Measurements from ENCODE around the gene IGDCC3. TPM values are rescaled to one million over a fixed set of nuclear protein-coding genes. Genes with fewer than 3 reads are reported as not detected.

IGDCC3 gene
- total and polyA plus RNA-seq, 2 donors (not counting 3 experiments of a cell fraction or from before 2014, with no cell fraction given) = 0.03 TPM; not detected in 1

GRCh38 chr15:65303687-65304380 lies 74.0 kb downstream of the IGDCC3 start:
- Histone ChIP-seq H3K9ac (replicated peaks; ENCODE audit: extremely low read depth, insufficient read depth, low read length) (peak overlapping the region; percentile 98), H3K4me2 (ENCODE audit: insufficient read depth, low read length) (peak overlapping the region; percentile 99), H3K4me1 (ENCODE audit: control insufficient read depth, extremely low read depth, insufficient read depth, low read length) (peaks cover 9% of the 10 kb centered on the region), H3K79me2 (ENCODE audit: control insufficient read depth, insufficient read depth, low read length) (no peaks in the 10 kb centered on the region), H4K20me1 (replicated peaks; ENCODE audit: control insufficient read depth, extremely low read depth, insufficient read depth, low read length) (no peaks in the 10 kb centered on the region), H2AFZ (ENCODE audit: low read depth, low read length) (peak overlapping the region; percentile 99), H3K4me3 (replicated peaks in 1 of 3; ENCODE audit: insufficient read depth in 1 of 3, low read depth in 1 of 3, low read length in 3 of 3) (peak overlapping the region; percentile 49 to 82 (median 53)), H3K9me3 (replicated peaks; ENCODE audit: control insufficient read depth, insufficient read depth, low read length) (no peaks in the 10 kb centered on the region), H3K36me3 (ENCODE audit: control insufficient read depth in 2 of 2, extremely low read depth in 1 of 2, insufficient read depth in 2 of 2, low read length in 2 of 2) (no peaks in the 10 kb centered on the region), H3K27me3 (ENCODE audit: control insufficient read depth in 2 of 2, insufficient read depth in 2 of 2, low read length in 2 of 2) (peaks cover 0 to 2% of the 10 kb centered on the region in 2 experiments), H3K9me1 (replicated peaks; ENCODE audit: control insufficient read depth, extremely low read depth, insufficient read depth, low read length) (no peaks in the 10 kb centered on the region), H3K27ac (ENCODE audit: insufficient read depth, low read depth, low read length) (peak overlapping the region; percentile 100)
- POLR2A ChIA-PET = interaction anchor here (0.6 to 1.5 kb wide), 13 partner anchors 12 to 193 kb away, joined by 3 to 19 read pairs (median 6); partner anchors contain the start of genes CLPX and PARP16
- dilution Hi-C loops (cut with MboI; ENCODE audit: extremely low pct_ligation_motif_present, low sequenced_read_pairs) (no loop called here), intact Hi-C loops (cut with micrococcal nuclease) (loop anchor here (1.0 to 2.0 kb wide), 2 partner anchors 8 to 119 kb away; partner anchors contain the start of genes CLPX and RNU5A-1)
- no TSS peak for BruUV-seq (replicated peaks)
- peak; percentile 53 for DNase-seq (ENCODE audit: low read depth, low spot score)
- CTCF ChIA-PET = interaction anchor here (0.8 to 2.1 kb wide), 7 partner anchors 9 to 118 kb away, joined by 3 to 14 read pairs (median 4); partner anchors contain the start of genes CLPX and PARP16
- TF ChIP-seq FOS (IDR thresholded peaks at IDR 0.05; ENCODE audit: borderline replicate concordance, insufficient read depth, low read length) = no peak
- TF ChIP-seq GATA2 (IDR thresholded peaks at IDR 0.05; ENCODE audit: insufficient read depth, insufficient read length, low read depth, low read length) = no peak
- no peak for TF ChIP-seq CTCF (IDR thresholded peaks at IDR 0.05; ENCODE audit: extremely low read depth in 1 of 2, insufficient read depth in 1 of 2, low read depth in 1 of 2, low read length in 2 of 2)
- no peak for TF ChIP-seq MAX (IDR thresholded peaks at IDR 0.05; ENCODE audit: insufficient read depth, insufficient read length)
- no peak for TF ChIP-seq EZH2 (IDR thresholded peaks at IDR 0.05; ENCODE audit: borderline replicate concordance, low read depth, low read length, severe bottlenecking)
- no peak for FAIRE-seq
